ENCODE measurements around the gene HSPA12B. TPM values are rescaled to one million over a fixed set of nuclear protein-coding genes. Genes with fewer than 3 reads are reported as not detected.

The HSPA12B gene
- polyA plus RNA-seq, 1 of the 3 experiments (the other 2 are of a cell fraction): 0.46 TPM

DNA sequence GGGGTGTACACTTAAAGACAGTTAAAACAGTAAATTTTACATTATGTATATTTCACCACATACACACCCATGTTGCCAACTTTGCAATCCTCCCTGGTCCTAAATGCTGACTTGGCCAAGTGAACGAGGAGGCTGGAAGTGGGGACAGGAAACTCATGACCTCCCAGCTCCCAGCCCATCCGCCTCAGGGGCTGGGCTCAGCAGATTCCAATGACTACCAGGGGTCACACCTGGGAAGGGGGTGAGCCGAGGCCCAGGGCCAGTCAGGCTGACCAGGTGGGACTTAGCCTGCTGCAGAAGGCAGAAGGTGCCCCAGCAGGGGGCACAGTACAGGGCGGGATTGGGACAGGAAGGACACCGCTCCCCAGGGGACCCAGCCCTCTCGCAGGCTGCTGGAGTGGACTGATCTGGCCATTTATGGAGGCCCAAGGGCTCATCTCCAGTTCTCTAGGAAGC lies 22.4 kb upstream of the HSPA12B start:
- H3K27ac ChIP-seq (ENCODE audit: low read depth in 2 of 2, low read length in 1 of 2): no peak overlapping the region
- no peaks in the 10 kb centered on the region for H3K4me1 ChIP-seq (ENCODE audit: control insufficient read depth in 1 of 2, insufficient read depth in 2 of 2, low read depth in 1 of 2, low read length in 1 of 2)
- H3K27me3 ChIP-seq (ENCODE audit: insufficient read depth): no peaks in the 10 kb centered on the region
- H3F3A ChIP-seq (replicated peaks; ENCODE audit: insufficient read depth): no peaks in the 10 kb centered on the region
- no peaks in the 10 kb centered on the region for H3K36me3 ChIP-seq (replicated peaks in 1 of 2; ENCODE audit: control insufficient read depth in 1 of 2, insufficient read depth in 2 of 2, low read length in 1 of 2)
- ChIA-PET CTCF (interaction anchor here (0.7 to 7.8 kb wide), 36 partner anchors 8 to 352 kb away, joined by 3 to 301 read pairs (median 6); partner anchors contain the start of genes ADAM33, ADISSP and SPEF1), POLR2A (interaction anchor here (0.7 kb wide), 1 partner anchor 33 kb away, joined by 3 read pairs; no protein-coding TSS in a partner anchor)
- no peak overlapping the region for H3K4me3 ChIP-seq (ENCODE audit: low read depth in 2 of 2, low read length in 1 of 2)
- TF ChIP-seq GATA2 (CRISPR knock-in tag; IDR thresholded peaks at IDR 0.05) (no peak), PBX3 (IDR thresholded peaks at IDR 0.05) (no peak), CHD2 (IDR thresholded peaks at IDR 0.05; ENCODE audit: low read length, partially characterized antibody) (no peak), POLR2AphosphoS5 (IDR thresholded peaks at IDR 0.05; ENCODE audit: low read depth, low read length) (no peak)
- TF ChIP-seq, protein P1, sequence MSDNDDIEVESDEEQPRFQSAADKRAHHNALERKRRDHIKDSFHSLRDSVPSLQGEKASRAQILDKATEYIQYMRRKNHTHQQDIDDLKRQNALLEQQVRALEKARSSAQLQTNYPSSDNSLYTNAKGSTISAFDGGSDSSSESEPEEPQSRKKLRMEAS (IDR thresholded peaks at IDR 0.05; ENCODE audit: low read depth): no peak
- H3K9me3 ChIP-seq: no peaks in the 10 kb centered on the region
- H3K4me2 ChIP-seq: no peak overlapping the region
- no peak overlapping the region for H3K9ac ChIP-seq
- WGBS (ENCODE audit: low lambda C conversion rate): 63% methylated on average over 2 of the region's 6 CpGs
- no peaks in the 10 kb centered on the region for H3K79me2 ChIP-seq (ENCODE audit: insufficient read depth)
- no peak overlapping the region for H2AFZ ChIP-seq (ENCODE audit: low read depth)
- H4K20me1 ChIP-seq (ENCODE audit: insufficient read depth): no peaks in the 10 kb centered on the region
- no peak for DNase-seq
- H3K9me2 ChIP-seq: no peaks in the 10 kb centered on the region

- H3K27me3 ChIP-seq (ENCODE audit: insufficient read depth): no peaks in the 10 kb centered on the region
- POLR2A ChIA-PET: interaction anchor here (0.7 kb wide), 1 partner anchor 34 kb away, joined by 3 read pairs; no protein-coding TSS in a partner anchor
- WGBS (ENCODE audit: low lambda C conversion rate): 42% methylated on average over 9 of the region's 18 CpGs
- H3K36me3 ChIP-seq (replicated peaks in 1 of 2; ENCODE audit: control insufficient read depth in 1 of 2, insufficient read depth in 2 of 2, low read length in 1 of 2): no peaks in the 10 kb centered on the region
- H3F3A ChIP-seq (replicated peaks; ENCODE audit: insufficient read depth): no peaks in the 10 kb centered on the region
- no peaks in the 10 kb centered on the region for H3K79me2 ChIP-seq (ENCODE audit: insufficient read depth)
- H3K9ac ChIP-seq: no peak overlapping the region
- no peak overlapping the region for H2AFZ ChIP-seq (ENCODE audit: low read depth)
- peak; percentile 93 for DNase-seq
- no peak overlapping the region for H3K4me2 ChIP-seq
- CTCF ChIA-PET: interaction anchor here (0.6 to 7.8 kb wide), 59 partner anchors 9 to 353 kb away, joined by 3 to 301 read pairs (median 4); partner anchors contain the start of genes ADAM33, ADISSP, AP5S1 and CDC25B
- H3K4me1 ChIP-seq (ENCODE audit: control insufficient read depth in 1 of 2, insufficient read depth in 2 of 2, low read depth in 1 of 2, low read length in 1 of 2): no peaks in the 10 kb centered on the region
- H3K9me2 ChIP-seq: no peaks in the 10 kb centered on the region
- H3K27ac ChIP-seq (ENCODE audit: low read depth in 2 of 2, low read length in 1 of 2): no peak overlapping the region
- no peaks in the 10 kb centered on the region for H4K20me1 ChIP-seq (ENCODE audit: insufficient read depth)
- no peaks in the 10 kb centered on the region for H3K9me3 ChIP-seq
- peak overlapping the region in 1 of 2 experiments; percentile 43; a peak in 1 of 4 replicates for H3K4me3 ChIP-seq (ENCODE audit: low read depth in 2 of 2, low read length in 1 of 2)
- TF ChIP-seq, protein P1 (IDR thresholded peaks at IDR 0.05; ENCODE audit: low read depth): no peak
- TF ChIP-seq FOXJ3 (CRISPR knock-in tag; IDR thresholded peaks at IDR 0.05) (no peak), FOSL2 (IDR thresholded peaks at IDR 0.05; ENCODE audit: borderline replicate concordance, low read depth) (no peak), EZH2phosphoT487 (IDR thresholded peaks at IDR 0.05; ENCODE audit: borderline replicate concordance, low read depth) (no peak), RXRA (IDR thresholded peaks at IDR 0.05; ENCODE audit: borderline replicate concordance, low read depth) (no peak), RCOR1 (IDR thresholded peaks at IDR 0.05; ENCODE audit: low read length) (no peak), FOXM1 (IDR thresholded peaks at IDR 0.05; ENCODE audit: low read depth) (no peak), TEAD4 (IDR thresholded peaks at IDR 0.05; ENCODE audit: borderline replicate concordance, insufficient read depth) (no peak), REST (IDR thresholded peaks at IDR 0.05; ENCODE audit: low read depth, low read length) (no peak), TAF1 (IDR thresholded peaks at IDR 0.05; ENCODE audit: borderline replicate concordance, low read depth, low read length) (no peak), MEF2A (IDR thresholded peaks at IDR 0.05; ENCODE audit: borderline replicate concordance, low read depth) (no peak), TCF12 (IDR thresholded peaks at IDR 0.05) (no peak), EP300 (IDR thresholded peaks at IDR 0.05; ENCODE audit: borderline replicate concordance in 1 of 2, low read depth in 1 of 2, low read length in 1 of 2) (no peak), RAD21 (IDR thresholded peaks at IDR 0.05; ENCODE audit: low read length) (peak; percentile 76)
- TF ChIP-seq, protein P2, sequence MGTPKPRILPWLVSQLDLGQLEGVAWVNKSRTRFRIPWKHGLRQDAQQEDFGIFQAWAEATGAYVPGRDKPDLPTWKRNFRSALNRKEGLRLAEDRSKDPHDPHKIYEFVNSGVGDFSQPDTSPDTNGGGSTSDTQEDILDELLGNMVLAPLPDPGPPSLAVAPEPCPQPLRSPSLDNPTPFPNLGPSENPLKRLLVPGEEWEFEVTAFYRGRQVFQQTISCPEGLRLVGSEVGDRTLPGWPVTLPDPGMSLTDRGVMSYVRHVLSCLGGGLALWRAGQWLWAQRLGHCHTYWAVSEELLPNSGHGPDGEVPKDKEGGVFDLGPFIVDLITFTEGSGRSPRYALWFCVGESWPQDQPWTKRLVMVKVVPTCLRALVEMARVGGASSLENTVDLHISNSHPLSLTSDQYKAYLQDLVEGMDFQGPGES (IDR thresholded peaks at IDR 0.05; ENCODE audit: low read depth, low read length): no peak
Observed at GRCh38 chr20:3710703-3711483, 21.6 kb upstream of the HSPA12B start.
